NCI-H345 (cell line): ENCODE results near the gene AHSA1.
"Not testable (repeated sequence)": the region's sequence is repeated elsewhere in the genome, so short reads cannot be mapped to it uniquely, and the experiment has no call there.

Source experiments
- DNase-seq: peaks from one replicate; lab custom pipeline; 2025; lab: John Stamatoyannopoulos, UW

Gene AHSA1

DNA sequence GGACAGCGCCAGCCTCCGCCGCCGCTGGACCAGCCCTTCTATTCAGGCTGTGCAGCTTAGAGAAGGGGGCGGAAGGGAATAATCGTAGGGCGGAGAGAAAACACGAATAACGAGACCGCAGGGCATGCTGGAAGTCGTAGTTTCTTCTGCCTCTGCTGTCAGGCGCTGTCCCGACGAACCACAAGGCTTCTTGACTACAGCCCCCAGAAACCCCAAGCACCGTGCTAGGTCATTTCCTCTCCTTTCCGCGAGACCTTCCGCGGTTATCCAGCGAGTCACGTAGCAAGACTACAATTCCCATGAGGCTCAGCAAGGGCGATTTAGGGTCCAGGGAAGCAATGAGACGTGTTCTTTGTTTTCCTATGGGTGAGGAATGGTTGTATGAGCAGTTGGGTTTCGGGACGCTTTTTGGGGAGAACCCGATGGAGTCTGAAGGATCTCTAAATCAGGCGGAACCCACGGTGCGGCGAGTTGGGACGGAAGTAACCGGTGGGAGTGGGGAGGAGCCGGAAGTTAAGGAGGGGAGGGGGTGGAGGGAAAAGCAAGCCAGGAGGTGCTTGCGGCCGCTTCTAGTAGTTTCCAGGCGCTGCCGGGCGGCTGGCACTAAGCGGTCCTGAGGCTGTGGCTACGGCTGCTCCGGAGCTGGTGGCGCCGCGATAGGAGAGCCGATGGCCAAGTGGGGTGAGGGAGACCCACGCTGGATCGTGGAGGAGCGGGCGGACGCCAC lies at the start of gene AHSA1, which contains the start of gene VIPAS39:
AHSA1 (plus strand) TSS at position 572 of the 727 bp plus-strand sequence; CDS start at position 669, 97 bp downstream.
VIPAS39 (minus strand) TSS at position 80 of the 727 bp plus-strand sequence. CDS start 3,499 bp downstream, outside the sequence.
- peak; percentile 99 for DNase-seq

- no peak for DNase-seq
Measured at GRCh38 chr14:77409131-77409533, 48.8 kb upstream of the AHSA1 start.

DNA sequence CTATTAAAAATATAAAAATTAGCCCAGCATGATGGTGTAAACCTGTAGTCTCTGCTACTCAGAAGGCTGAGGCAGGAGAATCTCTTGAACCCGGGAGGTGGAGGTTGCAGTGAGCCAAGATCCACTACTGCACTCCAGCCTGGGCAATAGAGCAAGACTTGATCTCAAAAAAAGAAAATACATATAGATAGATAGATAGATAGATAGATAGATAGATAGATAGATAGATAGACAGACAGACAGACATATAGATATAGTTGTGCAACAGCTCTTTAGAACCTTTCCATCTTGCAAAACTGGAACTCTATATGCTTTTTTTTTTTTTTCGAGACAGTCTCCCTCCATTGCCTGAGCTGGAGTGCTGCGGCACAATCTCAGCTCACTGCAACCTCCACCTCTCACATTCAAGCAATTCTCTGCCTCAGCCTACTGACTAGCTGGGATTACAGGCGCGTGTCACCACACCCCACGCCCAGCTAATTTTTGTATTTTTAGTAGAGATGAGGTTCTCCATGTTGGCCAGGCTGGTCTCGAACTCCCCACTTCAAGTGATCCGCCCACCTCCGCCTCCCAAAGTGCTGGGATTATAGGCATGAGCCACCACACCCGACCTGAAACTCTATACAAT lies 42.4 kb upstream of the AHSA1 start:
- not testable (repeated sequence) for DNase-seq

GRCh38 chr14:77416098-77416497 lies 41.8 kb upstream of the AHSA1 start:
- DNase-seq: not testable (repeated sequence)

DNA sequence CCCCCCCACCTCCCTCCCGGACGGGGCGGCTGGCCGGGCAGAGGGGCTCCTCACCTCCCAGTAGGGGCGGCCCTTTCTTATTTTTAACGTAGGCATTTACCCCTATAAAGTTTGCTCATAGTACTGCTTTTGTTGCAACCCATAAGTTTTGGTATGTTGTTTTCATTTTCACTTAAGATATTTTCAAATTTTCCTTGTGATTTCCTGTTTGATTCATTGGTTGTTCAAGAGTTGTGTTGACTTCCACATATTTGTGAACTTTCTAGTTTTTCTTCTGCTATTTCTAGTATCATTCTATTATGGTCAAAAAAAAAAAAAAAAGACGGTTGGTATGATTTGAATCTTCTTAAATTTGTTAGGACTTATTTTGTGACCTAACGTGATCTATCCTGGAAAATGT lies 41.1 kb upstream of the AHSA1 start:
- DNase-seq: no peak

DNA sequence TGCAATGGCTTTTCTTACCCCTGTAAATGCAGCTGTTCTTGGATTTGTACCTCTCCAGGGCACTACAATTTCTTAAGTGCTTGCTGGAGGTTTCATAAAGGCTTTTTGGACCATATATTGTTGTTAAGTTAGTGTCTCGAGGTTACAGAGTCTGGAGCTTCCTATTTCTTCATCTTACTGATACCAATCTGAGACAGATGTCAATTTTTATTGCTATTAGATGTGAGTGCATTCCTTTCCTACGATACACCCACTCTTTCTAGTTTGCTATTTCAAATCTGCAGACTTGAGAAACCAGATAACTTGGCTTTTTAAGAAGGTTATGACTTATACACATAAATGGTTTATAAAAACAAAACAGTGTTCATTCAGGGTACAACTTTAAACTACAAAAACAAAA lies 36.7 kb upstream of the AHSA1 start:
- DNase-seq: no peak

GRCh38 chr14:77423423-77423822 lies 34.5 kb upstream of the AHSA1 start, which contains the start of gene NOXRED1:
TSS of gene NOXRED1 (minus strand) at chr14:77423523. CDS start at chr14:77422889, 634 bp downstream.
- no peak for DNase-seq

DNA sequence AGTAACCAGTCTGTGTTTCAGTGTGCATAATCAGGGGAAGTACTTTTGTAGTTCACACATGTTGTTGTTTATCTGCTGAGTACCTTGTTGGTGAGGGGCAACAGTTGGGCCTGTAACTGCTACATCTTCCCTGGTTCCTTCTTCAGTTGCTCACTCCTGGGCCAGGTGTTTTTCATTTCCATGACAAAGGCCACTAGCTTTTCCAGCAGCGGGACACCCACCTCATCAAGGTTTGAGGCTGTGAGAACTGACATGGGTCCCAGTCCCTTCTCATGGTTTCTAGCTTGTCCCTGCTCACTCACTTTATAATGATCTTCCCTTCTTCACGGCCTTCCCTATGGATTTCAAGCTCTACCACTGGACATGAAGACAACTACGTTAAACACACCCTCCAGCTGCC lies 33.0 kb upstream of the AHSA1 start:
- no peak for DNase-seq

- DNase-seq: no peak
Measured at GRCh38 chr14:77426396-77426795, 31.5 kb upstream of the AHSA1 start.

GRCh38 chr14:77436042-77436441 lies 21.9 kb upstream of the AHSA1 start:
- no peak for DNase-seq

DNA sequence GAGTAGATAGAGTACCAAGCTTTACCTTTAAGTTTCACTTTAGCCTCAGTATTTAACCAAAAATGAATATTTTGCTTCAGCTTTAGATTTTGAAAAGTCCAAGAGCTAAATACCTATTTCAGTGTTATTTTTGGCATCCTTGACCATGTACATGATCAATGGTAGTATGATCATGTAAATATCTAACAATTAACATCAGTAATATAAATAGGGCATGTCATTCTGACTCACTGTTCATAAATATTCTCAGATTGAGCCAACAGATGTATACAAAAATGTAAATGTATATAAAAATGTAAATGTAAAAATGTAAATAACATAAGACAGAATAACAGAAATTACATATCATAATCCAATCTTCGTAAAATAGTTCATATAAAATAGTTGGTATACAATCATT lies 19.3 kb upstream of the AHSA1 start:
- DNase-seq: no peak

DNA sequence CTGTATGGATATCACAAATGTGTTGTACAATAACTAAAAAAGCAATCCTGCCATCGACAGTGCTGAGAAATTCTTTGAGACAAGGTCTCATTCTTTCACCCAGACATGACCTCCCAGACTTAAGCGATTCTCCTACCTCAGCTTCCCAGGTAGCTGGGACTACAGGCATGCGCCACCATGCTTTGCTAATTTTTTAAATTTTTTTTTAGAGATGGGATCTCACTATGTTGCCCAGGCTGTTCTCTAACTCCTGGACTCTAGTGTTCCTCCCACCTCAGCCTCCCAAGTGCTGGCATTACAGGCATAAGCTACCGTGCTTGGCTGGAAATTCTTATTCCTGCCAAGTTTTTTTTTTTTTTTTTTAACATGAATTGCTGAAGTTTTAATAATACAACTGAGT lies 18.0 kb upstream of the AHSA1 start:
- no peak for DNase-seq

DNA sequence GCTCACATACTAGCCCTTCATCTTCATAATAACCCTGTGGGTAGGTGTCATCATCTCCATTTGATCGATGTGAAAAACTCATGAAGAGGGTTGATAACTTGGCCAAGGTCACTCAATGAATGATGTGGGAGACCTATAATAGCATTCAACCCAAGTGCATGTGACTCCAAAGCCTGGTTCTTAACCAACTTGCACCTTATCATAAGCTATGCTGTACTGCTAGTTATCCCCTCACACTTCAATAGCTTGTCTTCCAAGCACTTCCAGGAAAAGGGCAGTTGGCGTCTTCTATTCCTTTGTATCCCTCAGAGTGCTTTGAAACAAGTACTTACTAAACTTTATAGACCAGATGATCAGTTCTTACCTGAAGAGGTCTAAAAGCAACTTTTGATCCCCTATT lies 15.7 kb upstream of the AHSA1 start:
- no peak for DNase-seq

DNA sequence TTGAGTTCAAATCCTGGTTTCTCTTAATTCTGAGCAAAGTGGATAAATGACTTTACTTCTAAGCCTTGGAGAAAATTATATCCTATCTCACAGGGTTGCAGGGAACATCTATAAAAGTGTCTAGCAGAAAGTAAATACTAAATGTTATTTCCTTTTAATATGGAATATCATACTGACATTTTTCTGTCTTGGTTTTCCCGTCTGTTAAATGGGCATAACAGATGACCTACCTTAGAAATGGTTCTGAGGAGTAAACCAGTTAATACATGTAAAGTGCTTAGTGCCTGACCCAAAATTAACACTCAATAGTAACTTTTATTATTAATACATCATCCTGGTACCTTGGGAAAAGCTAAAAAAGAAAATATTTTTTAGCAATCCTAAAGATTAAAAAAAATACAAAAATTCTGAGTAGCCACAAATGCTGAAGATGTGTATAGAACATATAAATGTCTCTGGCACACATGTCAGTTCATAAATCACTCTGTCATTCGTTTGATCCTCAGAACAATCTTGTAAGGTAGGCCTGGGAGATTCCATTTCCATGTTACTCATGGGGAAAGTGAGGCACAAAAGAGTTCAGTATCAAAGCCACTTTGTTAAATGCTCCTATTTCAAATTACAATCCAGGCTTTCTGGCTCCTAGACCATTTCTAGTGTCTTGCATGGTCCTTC lies 1.8 kb upstream of the AHSA1 start:
- DNase-seq: no peak

- peak; percentile 53 for DNase-seq
Measured at GRCh38 chr14:77457115-77457521, 775 bp upstream of the AHSA1 start.

- DNase-seq: peak; percentile 41
Measured at GRCh38 chr14:77458249-77458950, 507 bp downstream of the AHSA1 start.

GRCh38 chr14:77459072-77459723 lies 1.3 kb downstream of the AHSA1 start:
- peak; percentile 59 for DNase-seq

DNA sequence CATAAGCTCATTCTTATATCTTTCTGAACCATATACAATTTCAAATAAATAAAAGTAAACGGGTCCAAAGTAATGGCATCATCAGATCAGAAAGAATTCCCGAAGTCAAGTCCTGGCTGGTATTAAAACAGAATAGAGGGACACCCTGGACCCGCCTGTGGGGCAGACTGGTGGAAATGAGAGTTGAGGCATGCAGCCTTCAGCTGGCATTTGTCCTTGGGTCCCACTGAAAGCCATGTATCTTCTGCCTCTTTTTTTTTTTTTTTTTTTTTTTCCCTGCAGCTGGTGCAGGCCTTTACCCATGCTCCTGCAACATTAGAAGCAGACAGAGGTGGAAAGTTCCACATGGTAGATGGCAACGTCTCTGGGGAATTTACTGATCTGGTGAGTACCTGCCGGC lies 9.9 kb downstream of the AHSA1 start:
- DNase-seq: no peak

GRCh38 chr14:77469067-77469505 lies 11.2 kb downstream of the AHSA1 start:
- no peak for DNase-seq

- DNase-seq: no peak
Measured at GRCh38 chr14:77469539-77469938, 11.6 kb downstream of the AHSA1 start.

GRCh38 chr14:77470224-77470870 lies 12.5 kb downstream of the AHSA1 start:
- no peak for DNase-seq
